NCI-H187 treated with DMSO at 0.1 percent for 48 hours (cell line): Measurements from ENCODE around the gene AMBP.

ENCODE experiments used
- DNase-seq: peaks from one replicate; lab custom pipeline; 2025; lab: John Stamatoyannopoulos, UW

AMBP gene

GRCh38 chr9:114112778-114113584 lies 34.9 kb upstream of the AMBP start:
- no peak for DNase-seq

- DNase-seq, result no peak
These were observed 34.2 kb upstream of the AMBP start for GRCh38 chr9:114112325-114112724.

- DNase-seq, result no peak
These were observed 32.1 kb upstream of the AMBP start for GRCh38 chr9:114110180-114110579.

GRCh38 chr9:114109124-114109523 lies 31.0 kb upstream of the AMBP start:
- DNase-seq, result no peak

GRCh38 chr9:114108016-114108833 lies 30.1 kb upstream of the AMBP start:
- DNase-seq, result no peak

- DNase-seq, result no peak
These were observed 29.3 kb upstream of the AMBP start for GRCh38 chr9:114107286-114108001.

GRCh38 chr9:114105236-114105635 lies 27.1 kb upstream of the AMBP start:
- no peak for DNase-seq

- DNase-seq, result no peak
These were observed 24.4 kb upstream of the AMBP start for GRCh38 chr9:114102484-114102883.

GRCh38 chr9:114100536-114100935 lies 22.4 kb upstream of the AMBP start:
- DNase-seq, result no peak

- DNase-seq, result no peak
These were observed 21.7 kb upstream of the AMBP start for GRCh38 chr9:114099669-114100270.

- no peak for DNase-seq
These were observed 21.0 kb upstream of the AMBP start, which contains the start of gene KIF12 for GRCh38 chr9:114098936-114099668. KIF12 (minus strand) TSS chr9:114099292; CDS start chr9:114099276, 16 bp downstream.

GRCh38 chr9:114098021-114098935 lies 20.2 kb upstream of the AMBP start:
- no peak for DNase-seq

GRCh38 chr9:114097613-114098020 lies 19.5 kb upstream of the AMBP start:
- DNase-seq, result no peak

GRCh38 chr9:114096866-114097612 lies 18.9 kb upstream of the AMBP start:
- no peak for DNase-seq

GRCh38 chr9:114096041-114096511 lies 18.0 kb upstream of the AMBP start:
- DNase-seq, result no peak

GRCh38 chr9:114094971-114095370 lies 16.9 kb upstream of the AMBP start:
- DNase-seq, result no peak

GRCh38 chr9:114093761-114094505 lies 15.8 kb upstream of the AMBP start:
- no peak for DNase-seq

GRCh38 chr9:114093031-114093471 lies 15.0 kb upstream of the AMBP start:
- no peak for DNase-seq

GRCh38 chr9:114092336-114092735 lies 14.2 kb upstream of the AMBP start:
- no peak for DNase-seq
